NCI-H2227 (cell line): ENCODE measurements around the gene PRXL2C.
"Not testable (repeated sequence)": the region's sequence is repeated elsewhere in the genome, so short reads cannot be mapped to it uniquely, and the experiment has no call there.

Experiments
- DNase-seq: peaks from one replicate; lab custom pipeline; 2025; ENCODE audit not compliant: unreplicated experiment; lab: John Stamatoyannopoulos, UW

The PRXL2C gene

GRCh38 chr9:96649620-96650324 lies 5.3 kb downstream of the PRXL2C start:
- no peak for DNase-seq

- no peak for DNase-seq
These were observed 8.8 kb downstream of the PRXL2C start for GRCh38 chr9:96646081-96646991.

- no peak for DNase-seq
These were observed 11.0 kb downstream of the PRXL2C start for GRCh38 chr9:96644137-96644536.

GRCh38 chr9:96641514-96641913 lies 13.6 kb downstream of the PRXL2C start:
- no peak for DNase-seq

- no peak for DNase-seq
These were observed 16.3 kb downstream of the PRXL2C start for GRCh38 chr9:96638606-96639364.

GRCh38 chr9:96636368-96636767 lies 18.7 kb downstream of the PRXL2C start:
- no peak for DNase-seq

GRCh38 chr9:96633579-96633978 lies 21.5 kb downstream of the PRXL2C start:
- not testable (repeated sequence) for DNase-seq

DNA sequence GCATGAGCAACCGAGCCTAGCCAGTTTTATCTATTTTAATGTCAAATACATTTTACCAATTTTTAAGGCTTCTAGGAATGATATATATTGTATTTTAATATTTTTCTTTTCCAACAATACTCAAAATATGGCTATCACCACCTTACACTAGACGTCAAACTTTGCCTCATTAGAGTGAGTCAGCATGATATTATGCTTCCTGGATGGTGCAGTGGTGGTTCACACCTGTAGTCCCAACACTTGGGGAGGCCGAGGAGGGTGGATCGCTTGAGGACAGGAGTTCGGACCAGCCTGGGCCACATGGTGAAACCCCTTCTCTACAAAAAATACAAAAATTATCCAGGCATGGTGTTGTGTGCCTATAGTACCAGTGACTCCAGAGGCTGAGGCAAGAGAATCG lies 28.2 kb downstream of the PRXL2C start:
- DNase-seq, result no peak

GRCh38 chr9:96621618-96622017 lies 33.5 kb downstream of the PRXL2C start:
- no peak for DNase-seq

DNA sequence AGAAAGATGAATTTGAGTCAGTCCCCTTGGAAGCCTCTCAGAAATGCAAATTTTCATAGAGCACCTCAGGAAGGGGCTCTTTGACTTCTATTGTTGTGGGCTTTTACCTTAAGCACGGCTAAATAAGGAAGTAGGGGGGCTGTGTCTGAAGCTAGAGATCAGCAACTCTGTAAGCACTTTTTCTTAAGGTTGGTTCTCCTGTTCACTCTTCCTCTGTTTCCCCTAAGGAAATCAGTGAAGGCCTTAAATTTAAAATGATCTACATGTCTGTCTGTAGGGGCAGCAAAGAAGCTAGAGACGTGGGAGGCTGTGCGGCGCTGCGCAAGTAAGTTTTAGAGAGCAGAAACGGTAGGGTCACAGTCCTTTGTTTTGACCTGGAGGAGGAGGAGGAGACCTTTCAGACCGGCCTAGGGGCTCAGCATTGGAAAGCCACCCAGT lies 34.3 kb downstream of the PRXL2C start:
- no peak for DNase-seq

- no peak for DNase-seq
These were observed 35.0 kb downstream of the PRXL2C start for GRCh38 chr9:96620181-96620514.

GRCh38 chr9:96619491-96620180 lies 35.5 kb downstream of the PRXL2C start, which contains the start of gene CDC14B:
Gene CDC14B (minus strand): TSS chr9:96619843. CDS start chr9:96619378, 465 bp downstream.
- DNase-seq, result peak; percentile 88

GRCh38 chr9:96619124-96619465 lies 36.0 kb downstream of the PRXL2C start:
- DNase-seq, result no peak

- DNase-seq, result peak; percentile 28
These were observed 36.7 kb downstream of the PRXL2C start for GRCh38 chr9:96618209-96619123.

GRCh38 chr9:96617439-96618185 lies 37.5 kb downstream of the PRXL2C start:
- DNase-seq, result no peak

GRCh38 chr9:96616817-96617438 lies 38.2 kb downstream of the PRXL2C start:
- DNase-seq, result no peak

DNA sequence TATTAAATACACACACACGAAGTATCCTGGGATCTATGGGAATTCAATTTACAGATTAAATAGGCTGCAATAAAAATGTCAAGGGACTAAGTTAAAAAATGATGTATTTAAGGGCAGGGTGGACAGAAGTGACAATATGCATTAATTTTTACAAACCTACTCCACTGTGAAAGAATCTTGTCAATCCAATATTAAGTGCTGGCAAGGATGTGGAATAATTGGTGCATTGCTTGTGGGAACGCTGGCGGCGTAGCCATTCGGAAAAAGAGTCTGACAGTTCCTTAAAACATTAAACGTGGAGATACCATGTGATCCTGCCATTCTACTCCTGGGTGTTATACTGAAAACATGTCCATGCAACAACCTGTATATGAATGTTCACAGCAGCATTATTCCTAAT lies 39.7 kb downstream of the PRXL2C start:
- DNase-seq, result no peak

- not testable (repeated sequence) for DNase-seq
These were observed 40.5 kb downstream of the PRXL2C start for GRCh38 chr9:96614664-96615063.
